Osteoblast (primary cell): ENCODE results near the gene SH3TC1. TPM values are rescaled to one million over a fixed set of nuclear protein-coding genes. Genes with fewer than 3 reads are reported as not detected.

Experiments
- DNase-seq: peaks from one replicate; pipeline ENCODE4 v3.0.0; 2011; ENCODE audit warnings: low spot score, mixed read lengths; ENCODE audit not compliant: insufficient read length; ENCODE audit errors: missing footprints
- H2AFZ ChIP-seq: 2 replicates; pipeline ENCODE4 v1.6.0; 2011; ENCODE audit warnings: mild to moderate bottlenecking, low read length
- H3K27ac ChIP-seq: 2 replicates; pipeline ENCODE4 v1.5.1; 2011; ENCODE audit warnings: mild to moderate bottlenecking, low read depth, low read length, moderate library complexity
- H3K27me3 ChIP-seq: 2 replicates; pipeline ENCODE4 v1.6.0; 2012; ENCODE audit warnings: mild to moderate bottlenecking, control low read depth, inconsistent platforms, low read length, moderate library complexity; ENCODE audit not compliant: insufficient read depth
- H3K36me3 ChIP-seq: 2 replicates; pipeline ENCODE4 v1.5.1; 2011; ENCODE audit warnings: mild to moderate bottlenecking, low read length, control low read depth, moderate library complexity; ENCODE audit not compliant: insufficient read depth
- H3K4me1 ChIP-seq: 2 replicates; pipeline ENCODE4 v1.5.1; 2011; ENCODE audit warnings: mild to moderate bottlenecking, low read length, control low read depth, moderate library complexity; ENCODE audit not compliant: insufficient read depth
- H3K4me2 ChIP-seq: 2 replicates; pipeline ENCODE4 v1.6.0; 2011; ENCODE audit warnings: mild to moderate bottlenecking, low read length; ENCODE audit not compliant: insufficient read depth
- H3K4me3 ChIP-seq: fragments of 200-600 bp; sonication (generic); 3 replicates; pipeline ENCODE4 v1.5.1; 2012; ENCODE audit warnings: mild to moderate bottlenecking, low read length, inconsistent platforms; ENCODE audit not compliant: insufficient read depth
- H3K79me2 ChIP-seq: 2 replicates; pipeline ENCODE4 v1.6.0; 2012; ENCODE audit warnings: mild to moderate bottlenecking, low read length, control low read depth, inconsistent platforms; ENCODE audit not compliant: insufficient read depth
- H3K9me3 ChIP-seq: 2 replicates; pipeline ENCODE4 v1.5.1; 2011; ENCODE audit warnings: low read depth, low read length, control low read depth
- H4K20me1 ChIP-seq: 2 replicates; pipeline ENCODE4 v1.6.0; 2012; ENCODE audit warnings: mild to moderate bottlenecking, low read length, control low read depth; ENCODE audit not compliant: insufficient read depth
- CTCF ChIP-seq: IDR thresholded peaks from 2 replicates; pipeline ENCODE4 v1.5.1; 2011; ENCODE audit warnings: mild to moderate bottlenecking, low read depth, low read length, moderate library complexity; ENCODE audit errors: extremely low read depth
- total RNA-seq: library from RNA; depleted of rRNA; stranded (reverse); fragments of >200 nt; gene quantifications from 2 replicates; pipeline ENCODE4 v1.2.3, GENCODE V29; 2012

The SH3TC1 gene
- total RNA-seq, 1 donor = 3.6 TPM

DNA sequence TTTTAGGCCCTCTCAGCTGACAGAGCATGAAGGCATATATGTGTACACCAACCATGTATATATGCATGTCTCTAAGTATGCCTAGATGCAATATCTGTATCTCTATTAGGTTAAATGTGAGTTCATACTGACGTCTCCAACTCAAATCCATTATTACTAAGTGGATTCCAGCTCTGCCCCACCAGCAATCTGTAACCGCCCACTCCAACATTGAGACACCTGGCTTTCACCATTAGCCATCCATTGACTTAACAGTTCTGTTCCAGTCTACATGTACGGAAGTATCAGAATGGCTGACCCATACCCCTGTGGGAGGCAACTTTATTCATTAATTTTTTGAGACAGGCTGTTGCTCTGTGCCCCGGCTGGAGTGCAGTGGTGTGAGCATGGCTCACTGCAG lies 15.0 kb upstream of the SH3TC1 start:
- peak overlapping the region; percentile 14 for H3K27ac ChIP-seq
- no peaks in the 10 kb centered on the region for H3K79me2 ChIP-seq
- H3K4me1 ChIP-seq = peaks cover 49% of the 10 kb centered on the region
- H3K36me3 ChIP-seq = no peaks in the 10 kb centered on the region
- no peaks in the 10 kb centered on the region for H3K27me3 ChIP-seq
- no peak overlapping the region for H3K4me2 ChIP-seq
- no peaks in the 10 kb centered on the region for H3K9me3 ChIP-seq
- peak; percentile 59 for DNase-seq
- TF ChIP-seq CTCF = no peak
- no peak overlapping the region for H3K4me3 ChIP-seq
- H4K20me1 ChIP-seq = no peaks in the 10 kb centered on the region
- H2AFZ ChIP-seq = no peak overlapping the region

DNA sequence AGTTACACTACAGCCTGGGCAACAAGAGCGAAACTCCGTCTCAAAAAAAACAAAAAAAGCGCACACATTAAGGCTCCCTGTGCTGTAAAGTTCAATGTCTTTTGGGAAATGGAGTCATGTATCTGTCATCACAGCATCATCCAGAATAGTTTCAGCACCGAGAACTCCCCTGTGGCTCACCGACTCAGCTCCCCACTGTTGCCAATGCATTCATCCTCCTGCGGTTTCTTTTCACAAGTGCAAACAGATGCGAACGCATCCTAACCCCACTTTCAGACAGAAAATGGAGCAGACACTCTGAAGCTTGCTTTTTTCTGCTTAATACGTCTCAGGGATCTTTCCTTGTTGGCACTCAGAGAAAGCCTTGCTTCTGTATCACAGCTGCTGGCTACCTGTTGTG lies 13.8 kb upstream of the SH3TC1 start:
- no peaks in the 10 kb centered on the region for H3K27me3 ChIP-seq
- peak overlapping the region; percentile 41 for H3K4me3 ChIP-seq
- peak; percentile 98 for DNase-seq
- H3K36me3 ChIP-seq = no peaks in the 10 kb centered on the region
- H3K27ac ChIP-seq = peak overlapping the region; percentile 71
- no peaks in the 10 kb centered on the region for H3K79me2 ChIP-seq
- no peak for TF ChIP-seq CTCF
- H3K4me1 ChIP-seq = peaks cover 49% of the 10 kb centered on the region
- H2AFZ ChIP-seq = no peak overlapping the region
- H3K4me2 ChIP-seq = peak overlapping the region; percentile 77
- no peaks in the 10 kb centered on the region for H3K9me3 ChIP-seq
- H4K20me1 ChIP-seq = no peaks in the 10 kb centered on the region

DNA sequence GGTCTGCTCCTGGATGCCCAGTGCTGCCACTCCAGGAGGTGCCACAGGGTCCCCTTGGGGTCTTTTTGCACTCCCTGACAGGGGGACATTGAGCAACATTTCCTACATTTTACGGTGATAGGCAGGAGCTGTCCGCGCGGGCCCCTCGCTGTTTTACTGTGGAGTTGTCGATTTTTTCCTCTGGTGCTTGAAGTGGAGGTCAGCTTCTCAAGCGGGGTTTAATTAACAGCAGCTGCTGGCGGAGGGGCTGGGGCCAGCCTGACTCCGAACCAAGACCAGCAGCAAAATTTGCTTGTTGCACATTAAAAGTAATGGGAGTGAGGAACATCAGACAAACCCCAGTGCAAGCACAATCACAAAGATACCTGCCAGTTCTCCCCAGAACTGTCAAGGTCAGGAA lies 13.2 kb upstream of the SH3TC1 start:
- Histone ChIP-seq H3K4me1 (peaks cover 52% of the 10 kb centered on the region), H4K20me1 (no peaks in the 10 kb centered on the region), H3K27me3 (no peaks in the 10 kb centered on the region), H2AFZ (no peak overlapping the region), H3K4me2 (peak overlapping the region; percentile 77), H3K9me3 (no peaks in the 10 kb centered on the region), H3K36me3 (no peaks in the 10 kb centered on the region), H3K79me2 (no peaks in the 10 kb centered on the region), H3K4me3 (peak overlapping the region; percentile 41), H3K27ac (peak overlapping the region; percentile 71)
- DNase-seq = peak; percentile 64
- no peak for TF ChIP-seq CTCF

GRCh38 chr4:8188085-8188484 lies 11.0 kb upstream of the SH3TC1 start:
- Histone ChIP-seq H3K4me2 (no peak overlapping the region), H3K4me1 (peaks cover 54% of the 10 kb centered on the region), H3K4me3 (no peak overlapping the region), H3K9me3 (no peaks in the 10 kb centered on the region), H3K27me3 (no peaks in the 10 kb centered on the region), H4K20me1 (no peaks in the 10 kb centered on the region), H2AFZ (peak overlapping the region; percentile 51), H3K79me2 (no peaks in the 10 kb centered on the region), H3K36me3 (no peaks in the 10 kb centered on the region), H3K27ac (no peak overlapping the region)
- peak; percentile 97 for DNase-seq
- TF ChIP-seq CTCF = no peak
